NCI-H2196 treated with DMSO at 0.1 percent for 48 hours (cell line): Measurements from ENCODE around the gene AGPAT4.
A peak's percentile ranks its signal among the peaks of the same experiment; 100 is the strongest.
"Not testable (repeated sequence)": the region's sequence is repeated elsewhere in the genome, so short reads cannot be mapped to it uniquely, and the experiment has no call there.

Experiments
- DNase-seq: peaks from one replicate; lab custom pipeline; 2025; ENCODE audit not compliant: unreplicated experiment; lab: John Stamatoyannopoulos, UW

Gene AGPAT4

DNA sequence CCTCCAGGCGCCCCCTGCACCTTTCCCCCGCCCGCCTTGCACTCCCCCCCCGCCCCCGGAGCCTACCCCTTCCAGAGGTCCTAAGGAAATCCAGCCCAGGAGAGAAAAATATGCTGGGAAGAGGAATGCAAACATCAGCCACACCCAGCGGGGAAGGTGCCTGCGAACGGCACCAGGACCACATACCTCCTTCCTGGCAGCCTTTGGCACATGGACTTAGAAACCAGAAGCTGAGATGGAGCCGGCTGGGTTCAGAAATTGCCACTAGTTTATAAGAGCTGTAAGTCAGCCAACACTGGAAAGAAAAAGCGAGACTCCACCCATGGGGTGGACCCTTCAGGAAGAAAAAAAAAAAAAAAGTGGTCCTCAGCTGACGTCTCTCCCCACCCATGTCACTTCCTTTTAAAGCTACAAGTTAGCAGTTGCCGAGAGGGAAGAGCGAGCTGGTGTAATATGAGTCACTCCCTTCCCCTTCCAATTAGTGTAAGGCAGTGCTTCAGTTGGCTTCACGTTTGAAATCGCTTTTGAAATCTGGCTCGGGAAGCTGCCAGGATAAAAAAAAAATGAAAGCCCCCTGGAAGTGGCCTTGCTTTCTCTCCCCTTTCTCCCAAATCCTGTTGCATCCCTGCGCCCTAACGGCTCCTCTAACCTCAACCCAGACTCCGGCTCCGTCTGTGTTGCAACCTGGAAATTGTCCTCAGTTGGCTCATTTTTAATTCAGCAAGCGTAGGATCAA lies at the start of gene AGPAT4:
Gene AGPAT4 (minus strand): TSS at position 310 of the 736 bp plus-strand sequence. CDS start 41,848 bp downstream, outside the sequence.
- peak; percentile 33 for DNase-seq

GRCh38 chr6:161319231-161319630 lies 45.4 kb upstream of the AGPAT4 start:
- DNase-seq = no peak

- no peak for DNase-seq
Measured at GRCh38 chr6:161318456-161318855, 44.6 kb upstream of the AGPAT4 start.

GRCh38 chr6:161316531-161316930 lies 42.7 kb upstream of the AGPAT4 start:
- DNase-seq = no peak

DNA sequence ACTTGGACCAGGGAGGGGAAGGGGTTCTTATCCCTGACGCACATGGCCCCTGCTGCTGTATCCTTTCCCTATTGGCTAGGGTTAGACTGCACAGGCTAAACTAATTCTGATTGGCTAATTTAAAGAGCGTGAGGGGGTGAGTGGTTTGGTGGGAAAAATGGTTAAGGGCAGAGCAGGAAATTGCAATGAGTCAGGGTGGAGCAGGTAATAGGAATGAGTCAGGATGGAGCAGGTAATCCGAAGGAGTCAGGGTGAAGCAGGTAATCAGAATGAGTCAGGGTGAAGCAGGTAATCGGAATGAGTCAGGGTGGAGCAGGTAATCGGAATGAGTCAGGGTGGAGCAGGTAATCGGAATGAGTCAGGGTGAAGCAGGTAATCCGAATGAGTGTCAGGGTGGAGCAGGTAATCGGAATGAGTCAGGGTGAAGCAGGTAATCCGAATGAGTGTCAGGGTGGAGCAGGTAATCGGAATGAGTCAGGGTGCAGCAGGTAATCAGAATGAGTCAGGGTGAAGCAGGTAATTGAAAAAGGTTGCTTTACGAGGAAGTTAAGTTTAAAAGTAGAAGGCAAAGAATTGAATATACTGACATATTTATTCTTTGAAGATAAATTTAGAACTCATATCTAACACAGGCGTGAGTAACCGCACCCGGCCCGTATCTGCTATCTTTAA lies 41.5 kb upstream of the AGPAT4 start:
- not testable (repeated sequence) for DNase-seq

DNA sequence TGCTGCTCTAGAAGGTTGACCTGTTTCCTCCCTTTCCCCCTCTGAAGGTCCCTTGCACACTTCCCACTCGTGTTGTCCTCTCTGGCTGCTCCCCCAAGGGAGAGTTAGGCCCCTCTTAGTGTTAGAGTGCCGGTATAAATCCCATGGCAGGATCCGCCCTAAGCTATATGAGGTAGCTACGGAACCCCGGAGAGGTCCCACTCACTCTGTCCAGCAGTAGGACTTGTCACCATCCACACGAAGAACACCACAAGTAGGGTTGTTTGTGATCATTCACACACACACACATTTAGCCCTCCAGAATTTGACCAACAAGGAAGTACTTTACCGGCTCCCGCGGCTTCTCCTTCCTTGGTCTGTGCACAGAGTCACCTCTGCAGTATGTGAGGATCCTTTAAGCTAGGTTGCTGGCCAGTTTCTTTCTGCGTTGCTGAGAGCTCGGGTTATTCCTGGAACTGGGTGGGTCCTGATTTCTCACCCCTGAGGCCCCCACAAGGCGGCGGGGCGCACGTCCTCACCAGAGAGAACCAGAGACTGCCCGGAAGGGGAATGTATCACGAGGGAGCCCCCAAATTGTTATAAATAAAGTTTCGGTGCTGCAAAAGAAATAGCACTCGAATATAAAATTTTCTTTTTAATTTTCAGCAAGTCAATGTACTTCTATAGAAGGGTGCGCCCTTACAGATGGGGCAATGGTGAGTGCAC lies 40.8 kb upstream of the AGPAT4 start:
- not testable (repeated sequence) for DNase-seq

DNA sequence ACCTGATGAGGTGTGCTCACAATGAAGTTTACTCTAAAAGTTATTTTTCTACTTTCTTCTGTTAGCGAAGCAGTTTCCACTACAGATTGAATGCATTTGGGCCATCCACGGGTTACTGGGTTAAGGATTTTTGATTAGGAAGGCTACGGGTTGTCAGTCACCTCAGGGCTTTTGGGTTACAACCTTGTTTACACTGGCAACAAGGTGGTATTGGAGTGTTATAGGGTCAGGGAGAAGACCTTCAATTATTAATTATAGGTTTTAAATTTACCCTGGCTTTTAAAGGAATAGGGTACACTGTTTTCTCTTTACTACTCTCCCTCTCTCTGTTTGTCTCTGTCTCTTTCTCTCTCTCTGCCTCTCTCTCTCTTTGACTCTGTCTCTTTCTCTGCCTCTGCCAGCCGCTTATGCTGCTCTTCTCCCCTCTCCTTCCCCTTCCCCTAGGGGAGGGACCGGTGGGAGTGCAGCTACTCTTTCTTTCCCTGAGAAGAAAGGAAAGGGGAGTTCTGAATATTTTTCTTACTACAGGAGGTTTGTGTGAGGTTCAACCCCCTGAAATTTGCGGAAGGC lies 40.2 kb upstream of the AGPAT4 start:
- no peak for DNase-seq

GRCh38 chr6:161313475-161313874 lies 39.6 kb upstream of the AGPAT4 start:
- DNase-seq = not testable (repeated sequence)

- DNase-seq = not testable (repeated sequence)
Measured at GRCh38 chr6:161309774-161310173, 35.9 kb upstream of the AGPAT4 start.

DNA sequence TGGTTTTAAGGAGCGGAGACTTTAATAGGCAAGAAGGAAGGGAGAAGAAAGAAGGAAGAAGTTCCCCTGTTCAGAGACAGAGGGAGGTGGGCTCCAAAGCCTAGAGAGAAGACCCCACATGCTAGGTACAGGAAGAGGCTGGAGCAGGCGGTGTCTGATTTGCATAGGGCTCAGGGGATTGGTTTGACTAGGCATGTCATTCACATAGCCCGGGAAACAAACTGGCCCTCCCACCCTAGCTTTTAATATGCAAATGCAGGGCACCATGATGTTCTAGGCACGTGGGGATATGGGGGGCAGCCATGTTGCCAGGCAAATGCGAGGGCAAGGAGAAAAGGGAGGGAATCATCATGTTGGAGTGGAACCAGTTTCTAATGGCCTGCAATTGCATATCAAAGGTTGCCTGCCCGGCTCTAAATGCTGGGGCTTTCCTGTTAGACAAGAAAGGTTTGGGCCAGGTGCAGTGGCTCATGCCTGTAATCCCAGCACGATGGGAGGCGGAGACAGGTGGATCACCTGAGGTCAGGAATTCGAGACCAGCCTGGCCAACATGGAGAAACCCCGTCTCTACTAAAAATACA lies 34.3 kb upstream of the AGPAT4 start:
- DNase-seq = no peak

DNA sequence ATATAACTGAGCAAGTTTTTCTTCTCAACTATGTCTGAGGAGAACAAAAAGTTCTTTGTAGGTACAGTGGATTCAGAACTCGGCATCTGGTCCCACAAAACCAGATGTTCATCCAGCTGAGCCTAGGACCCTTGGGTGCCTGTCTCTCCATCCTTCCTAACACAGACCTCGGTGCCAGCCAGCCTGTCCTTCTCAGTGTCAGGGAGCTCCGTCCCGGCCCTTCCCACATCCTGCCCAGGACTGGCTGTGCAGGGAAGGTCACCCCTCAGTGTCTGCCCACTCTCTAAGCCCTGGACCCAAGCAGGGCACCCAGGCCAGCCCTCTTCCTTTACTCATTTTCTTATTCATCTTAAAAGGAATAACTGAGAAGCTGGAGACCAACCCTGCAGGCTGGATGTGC lies 32.0 kb upstream of the AGPAT4 start:
- no peak for DNase-seq

- no peak for DNase-seq
Measured at GRCh38 chr6:161303628-161304340, 29.9 kb upstream of the AGPAT4 start.

- DNase-seq = no peak
Measured at GRCh38 chr6:161302949-161303348, 29.1 kb upstream of the AGPAT4 start.

- no peak for DNase-seq
Measured at GRCh38 chr6:161301338-161301737, 27.5 kb upstream of the AGPAT4 start.

DNA sequence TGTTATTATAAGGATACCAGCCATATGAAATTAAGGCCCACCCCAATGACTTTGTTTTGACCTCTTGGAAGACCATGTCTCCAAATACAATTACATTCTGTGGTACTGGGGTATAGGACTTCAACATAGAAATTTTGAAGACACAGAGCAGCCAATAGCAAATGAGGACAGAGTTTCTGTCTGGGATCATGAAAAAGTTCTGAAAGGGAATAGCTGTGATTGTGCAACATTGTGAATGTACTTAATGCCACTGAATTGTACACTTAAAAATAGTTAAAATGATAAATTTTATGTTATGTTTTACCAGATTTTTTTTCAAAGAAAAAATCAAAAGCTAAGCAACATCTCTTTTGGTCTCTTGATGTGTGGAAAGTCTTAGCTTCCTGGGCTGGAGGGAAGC lies 27.0 kb upstream of the AGPAT4 start:
- DNase-seq = no peak

DNA sequence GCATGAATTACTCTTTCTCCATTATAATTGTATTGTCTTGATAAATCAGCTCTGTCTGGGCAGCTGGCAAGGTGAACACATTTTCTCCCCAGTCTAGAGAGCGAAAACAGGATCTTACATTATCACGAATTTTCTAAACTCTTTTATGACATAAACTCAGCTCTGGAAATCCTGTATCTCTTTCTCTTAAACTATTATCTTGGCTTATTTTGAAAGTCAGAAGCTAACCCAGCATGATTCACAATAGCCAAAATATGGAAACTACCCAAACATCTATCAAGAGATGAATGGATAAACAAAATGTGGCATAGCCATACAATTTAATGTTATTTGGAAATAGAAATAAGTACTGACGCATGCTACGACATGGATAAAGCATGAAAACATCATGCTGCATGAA lies 25.9 kb upstream of the AGPAT4 start:
- no peak for DNase-seq

DNA sequence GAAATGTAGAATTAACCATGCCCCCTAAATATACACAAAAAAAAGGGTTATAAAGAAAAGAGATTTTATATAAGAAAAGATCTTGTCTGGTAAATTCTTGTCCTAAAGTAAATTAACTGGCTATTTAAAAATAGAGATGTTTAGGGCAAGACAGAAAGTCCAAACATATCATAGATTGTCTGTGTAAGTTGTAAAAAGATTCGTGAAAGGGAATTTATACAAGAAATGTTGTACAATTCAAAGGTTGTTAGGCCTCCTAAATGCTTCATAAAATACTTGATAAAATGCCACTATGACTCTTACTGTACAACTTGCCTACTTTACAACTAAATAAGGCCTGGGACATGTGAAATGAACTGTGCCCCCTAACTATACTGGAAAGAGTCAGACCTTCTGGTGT lies 21.9 kb upstream of the AGPAT4 start:
- no peak for DNase-seq

DNA sequence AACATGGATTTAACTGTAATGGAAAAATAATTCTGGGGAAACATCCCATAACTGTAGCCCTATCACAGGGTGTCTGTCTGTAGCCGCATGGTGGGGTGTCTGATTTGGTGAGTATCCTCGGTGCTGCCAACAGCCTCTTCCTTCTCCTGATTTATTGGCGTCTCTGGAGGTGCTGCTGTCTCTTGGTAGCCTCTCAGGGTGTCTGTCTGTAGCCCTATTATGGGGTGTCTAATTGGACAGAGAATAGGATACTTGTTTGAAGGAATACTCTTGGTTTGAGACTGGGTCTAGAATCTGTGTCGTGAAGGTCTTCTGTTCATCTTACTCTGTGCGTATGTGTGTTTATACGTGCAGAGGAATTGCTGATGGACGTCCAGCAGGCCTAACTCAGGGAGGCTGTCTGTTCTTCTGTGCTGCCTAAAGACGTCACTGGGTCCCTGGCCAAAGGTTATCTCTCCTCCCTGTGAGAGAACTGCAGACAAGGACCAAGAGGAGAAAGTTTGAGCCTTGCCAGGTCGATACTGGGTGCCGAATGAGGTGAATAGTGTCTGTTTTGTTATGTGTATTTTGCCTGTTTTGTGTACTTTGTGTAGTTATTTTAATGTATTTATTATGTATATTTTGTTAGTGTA lies 18.9 kb upstream of the AGPAT4 start:
- no peak for DNase-seq

- no peak for DNase-seq
Measured at GRCh38 chr6:161292145-161292544, 18.3 kb upstream of the AGPAT4 start.

DNA sequence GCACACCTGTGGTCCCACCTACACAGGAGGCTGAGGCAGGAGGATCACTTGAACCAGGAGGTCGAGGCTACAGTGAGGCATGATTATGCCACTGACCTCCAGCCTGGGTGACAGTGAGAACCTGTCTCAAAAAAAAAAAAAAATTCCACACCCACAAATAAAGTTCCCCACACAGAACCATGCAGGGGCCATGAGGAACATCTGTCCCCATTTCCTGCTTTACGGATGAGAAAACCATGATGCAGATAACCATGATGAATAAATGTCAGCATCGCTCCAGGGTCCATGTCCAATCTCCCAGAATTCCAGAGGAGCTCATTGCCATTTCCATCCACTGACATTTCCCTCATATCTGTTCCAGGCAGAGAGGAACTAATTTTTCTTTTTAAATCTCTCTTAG lies 16.9 kb upstream of the AGPAT4 start:
- DNase-seq = no peak
